ENCODE measurements around the gene PTPRN2. TPM values are rescaled to one million over a fixed set of nuclear protein-coding genes. Genes with fewer than 3 reads are reported as not detected.

PTPRN2 gene
- total and polyA plus RNA-seq, 2 of the 8 experiments (the other 6 are each of a cell fraction or from before 2014, with no cell fraction given): 2.6 to 4.5 TPM

- no peaks in the 10 kb centered on the region; a peak in 1 of 7 replicates for H3K4me1 ChIP-seq (replicated peaks in 1 of 4; ENCODE audit: control insufficient read depth in 3 of 4, insufficient read depth in 4 of 4, low read length in 3 of 4)
- H3K27ac ChIP-seq (ENCODE audit: low read depth, low read length): no peak overlapping the region
- H3K36me3 ChIP-seq (ENCODE audit: control insufficient read depth in 2 of 4, insufficient read depth in 4 of 4, low read length in 3 of 4): no peaks in the 10 kb centered on the region
- H3K4ac ChIP-seq (replicated peaks; ENCODE audit: insufficient read length, low read depth, low read length): no peak overlapping the region
- no peak overlapping the region for H2BK120ac ChIP-seq (replicated peaks; ENCODE audit: low read depth, low read length)
- POLR2A ChIA-PET (ENCODE audit: partially characterized antibody): no interaction called here
- H4K91ac ChIP-seq (replicated peaks; ENCODE audit: insufficient read length, low read length): no peak overlapping the region
- H3K4me3 ChIP-seq (ENCODE audit: extremely low read depth in 1 of 4, insufficient read depth in 2 of 4, low read depth in 3 of 4, low read length in 4 of 4): no peak overlapping the region
- H3K9ac ChIP-seq (replicated peaks in 1 of 4; ENCODE audit: extremely low read depth in 1 of 4, low read depth in 3 of 4, low read length in 3 of 4): no peak overlapping the region
- H3K79me1 ChIP-seq (ENCODE audit: low read depth, low read length): no peaks in the 10 kb centered on the region
- H3K14ac ChIP-seq (ENCODE audit: insufficient read length): no peak overlapping the region
- no peak for DNase-seq (ENCODE audit: low read depth in 1 of 2, low spot score in 2 of 2)
- H2BK15ac ChIP-seq (ENCODE audit: low read length): no peak overlapping the region
- H3K23me2 ChIP-seq (ENCODE audit: low read depth, low read length): no peaks in the 10 kb centered on the region
- H3K4me2 ChIP-seq (ENCODE audit: insufficient read depth in 1 of 2, low read depth in 2 of 2, low read length in 2 of 2): no peak overlapping the region
- no peaks in the 10 kb centered on the region for H3K79me2 ChIP-seq (ENCODE audit: control insufficient read depth in 1 of 2, insufficient read depth in 2 of 2, low read length in 2 of 2)
- no peak overlapping the region for H2BK5ac ChIP-seq (ENCODE audit: low read depth, low read length)
- WGBS, 2 experiments (ENCODE audit: extremely low coverage in 1 of 2, insufficient coverage in 1 of 2, insufficient read length in 1 of 2, insufficient replicate concordance in 2 of 2, low coverage in 1 of 2, low lambda C conversion rate in 2 of 2, missing lambda C conversion rate in 1 of 2): 83% methylated on average over 18 of the region's 18 CpGs; no CpG with 5 or more reads in 1 of the 2 experiments
- no peak overlapping the region for H2AFZ ChIP-seq (ENCODE audit: low read length)
- FAIRE-seq: no peak
- H2BK20ac ChIP-seq (ENCODE audit: low read length): no peak overlapping the region
- no peak overlapping the region for H4K8ac ChIP-seq (ENCODE audit: extremely low read depth, insufficient read depth, low read length)
- no peak overlapping the region for H3K18ac ChIP-seq (ENCODE audit: extremely low read depth, low read length)
- no peak overlapping the region for H2AK5ac ChIP-seq (ENCODE audit: low read depth, low read length)
- peaks cover 2 to 51% of the 10 kb centered on the region in 2 experiments; a peak in 2 of 4 replicates for H3K9me3 ChIP-seq (ENCODE audit: insufficient read depth in 2 of 2, low read depth in 1 of 2, low read length in 1 of 2)
- H4K5ac ChIP-seq (ENCODE audit: insufficient read length, low read depth, low read length): no peak overlapping the region
- peaks cover 0 to under 1% of the 10 kb centered on the region in 2 experiments for H4K20me1 ChIP-seq (replicated peaks in 1 of 2; ENCODE audit: control insufficient read depth in 1 of 2, insufficient read depth in 2 of 2, low read length in 2 of 2)
- H2BK12ac ChIP-seq (ENCODE audit: low read depth, low read length): no peak overlapping the region
- CTCF ChIA-PET (ENCODE audit: partially characterized antibody): no interaction called here
- no peaks in the 10 kb centered on the region for H3K27me3 ChIP-seq (replicated peaks in 1 of 4; ENCODE audit: control insufficient read depth in 3 of 4, extremely low read depth in 1 of 4, insufficient read depth in 3 of 4, low read length in 3 of 4)
- H3K23ac ChIP-seq (ENCODE audit: insufficient read length): no peak overlapping the region
- no peak overlapping the region for H3K56ac ChIP-seq (replicated peaks; ENCODE audit: insufficient read length, low read depth, low read length)
- no peak for TF ChIP-seq MAX (IDR thresholded peaks at IDR 0.05)
- no peak for TF ChIP-seq SAP30 (IDR thresholded peaks at IDR 0.05; ENCODE audit: insufficient read depth, insufficient replicate concordance, low read length)
- TF ChIP-seq POU5F1 (IDR thresholded peaks at IDR 0.05; ENCODE audit: low read depth, low read length): no peak
- TF ChIP-seq CTBP2 (IDR thresholded peaks at IDR 0.05; ENCODE audit: borderline replicate concordance, insufficient read depth, insufficient read length, low read length): no peak
- no peak for TF ChIP-seq USF2 (IDR thresholded peaks at IDR 0.05; ENCODE audit: low read length)
- no peak for TF ChIP-seq PHF8 (conservative IDR thresholded peaks at IDR 0.05; ENCODE audit: low read depth, low read length)
- no peak for TF ChIP-seq EZH2 (IDR thresholded peaks at IDR 0.05; ENCODE audit: low read depth, low read length, severe bottlenecking)
- no peak for TF ChIP-seq JUN (IDR thresholded peaks at IDR 0.05; ENCODE audit: low read depth, low read length)
- TF ChIP-seq SRF (IDR thresholded peaks at IDR 0.05; ENCODE audit: low read depth, low read length): no peak
- TF ChIP-seq YY1 (IDR thresholded peaks at IDR 0.05; ENCODE audit: low read depth, low read length): no peak
- no peak for TF ChIP-seq RBBP5 (IDR thresholded peaks at IDR 0.05; ENCODE audit: borderline replicate concordance, low read depth, low read length)
Observed at GRCh38 chr7:158137516-158138328, 449.9 kb downstream of the PTPRN2 start.

All from H1 (cell line).